HG03565 (cell line): ENCODE measurements around the gene CFAP61.
"Not testable (repeated sequence)": the region's sequence is repeated elsewhere in the genome, so short reads cannot be mapped to it uniquely, and the experiment has no call there.

Source experiments
- ATAC-seq: cut with Tn5 transposase; IDR thresholded peaks from one replicate; pipeline ENCODE4 v1.9.1; 2021; ENCODE audit warnings: mild to moderate bottlenecking, moderate library complexity; ENCODE audit not compliant: unreplicated experiment

CFAP61 gene

GRCh38 chr20:20205862-20206236 is 153.5 kb downstream of the CFAP61 start:
- no peak for ATAC-seq

- peak; percentile 48 for ATAC-seq
These were observed 154.5 kb downstream of the CFAP61 start for GRCh38 chr20:20206788-20207187.

- no peak for ATAC-seq
These were observed 155.0 kb downstream of the CFAP61 start for GRCh38 chr20:20207291-20207690.

- ATAC-seq = peak; percentile 48
These were observed 155.5 kb downstream of the CFAP61 start for GRCh38 chr20:20207872-20208271.

- ATAC-seq = no peak
These were observed 157.4 kb downstream of the CFAP61 start for GRCh38 chr20:20209684-20210083.

GRCh38 chr20:20210327-20210726 is 158.0 kb downstream of the CFAP61 start:
- ATAC-seq = no peak

- no peak for ATAC-seq
These were observed 158.6 kb downstream of the CFAP61 start for GRCh38 chr20:20210943-20211273.

- ATAC-seq = no peak
These were observed 159.1 kb downstream of the CFAP61 start for GRCh38 chr20:20211274-20211987.

GRCh38 chr20:20211988-20212518 is 159.7 kb downstream of the CFAP61 start:
- ATAC-seq = no peak

GRCh38 chr20:20212675-20213096 is 160.4 kb downstream of the CFAP61 start:
- no peak for ATAC-seq

- ATAC-seq = no peak
These were observed 161.3 kb downstream of the CFAP61 start for GRCh38 chr20:20213526-20214121.

- ATAC-seq = no peak
These were observed 162.5 kb downstream of the CFAP61 start for GRCh38 chr20:20214757-20215275.

GRCh38 chr20:20215976-20216727 is 163.8 kb downstream of the CFAP61 start:
- ATAC-seq = no peak

GRCh38 chr20:20216941-20217340 is 164.6 kb downstream of the CFAP61 start:
- ATAC-seq = no peak

GRCh38 chr20:20217621-20218020 is 165.3 kb downstream of the CFAP61 start:
- no peak for ATAC-seq

GRCh38 chr20:20218106-20218505 is 165.8 kb downstream of the CFAP61 start:
- ATAC-seq = not testable (repeated sequence)

GRCh38 chr20:20219016-20219415 is 166.7 kb downstream of the CFAP61 start:
- no peak for ATAC-seq

GRCh38 chr20:20220134-20220533 is 167.8 kb downstream of the CFAP61 start:
- no peak for ATAC-seq

GRCh38 chr20:20223981-20224380 is 171.6 kb downstream of the CFAP61 start:
- no peak for ATAC-seq

GRCh38 chr20:20224806-20225205 is 172.5 kb downstream of the CFAP61 start:
- ATAC-seq = no peak

GRCh38 chr20:20225325-20226043 is 173.2 kb downstream of the CFAP61 start:
- no peak for ATAC-seq
